ENCODE data around the gene POLR2L.

DNA sequence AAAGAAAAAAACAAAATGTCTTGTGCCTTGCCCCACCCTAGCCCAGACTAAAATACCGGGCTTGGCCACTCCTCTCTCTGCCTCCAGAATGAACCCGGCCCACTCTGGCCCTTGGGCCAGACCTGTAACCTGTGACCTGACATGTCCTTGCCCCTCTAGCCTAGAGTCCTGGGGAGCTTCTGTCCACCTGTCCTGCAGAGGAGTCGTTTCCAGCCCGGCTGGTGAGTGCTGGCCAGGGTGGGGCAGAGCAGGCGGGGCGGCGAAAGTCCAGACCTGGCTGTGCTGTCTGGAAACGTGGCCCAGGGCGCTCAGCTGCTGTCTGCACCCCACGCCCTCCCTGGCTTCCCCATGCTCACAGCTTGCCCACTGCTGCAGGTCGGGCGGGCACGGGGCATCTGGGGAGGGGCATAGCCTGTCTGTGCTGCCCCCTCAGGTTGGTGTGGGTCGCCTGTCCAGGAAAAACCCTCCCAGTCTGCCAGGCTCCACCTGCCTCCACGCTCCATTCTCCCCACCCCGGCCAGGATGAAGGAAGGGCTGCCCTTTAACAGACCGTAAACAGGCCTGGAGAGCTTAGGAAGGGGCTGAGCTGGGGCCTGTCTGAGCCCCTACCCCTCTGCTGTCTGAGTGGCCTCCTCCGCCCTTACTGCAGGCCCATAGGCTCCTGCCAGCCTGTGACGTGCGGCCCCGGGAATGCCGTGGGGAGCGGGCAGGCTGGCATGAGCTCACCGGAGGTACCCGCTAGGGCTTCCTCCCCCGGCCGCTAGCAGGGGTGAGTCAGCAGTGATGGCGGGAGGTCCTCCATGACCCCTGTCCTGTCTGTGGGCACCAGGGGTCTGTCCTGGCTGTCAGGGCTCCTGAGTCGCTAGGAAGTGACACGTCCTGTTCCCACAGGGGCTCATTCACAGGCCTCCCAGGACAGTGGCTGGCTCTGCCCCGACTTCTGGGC, 7.7 kb downstream of the POLR2L start:
- TF ChIP-seq EZH2 (IDR thresholded peaks at IDR 0.05; ENCODE audit: insufficient read depth, poor library complexity, severe bottlenecking) (no peak), EZH2phosphoT487 (IDR thresholded peaks at IDR 0.05; ENCODE audit: insufficient read depth, low read depth) (no peak)

Measured in GM23248 (cell line).